HG03354 (cell line): ENCODE data around the gene CENATAC.
"Not testable (repeated sequence)": the region's sequence is repeated elsewhere in the genome, so short reads cannot be mapped to it uniquely, and the experiment has no call there.

Experiments used
- ATAC-seq: cut with Tn5 transposase; IDR thresholded peaks from one replicate; pipeline ENCODE4 v1.9.1; 2021; ENCODE audit warnings: mild to moderate bottlenecking; ENCODE audit not compliant: unreplicated experiment, poor library complexity, severe bottlenecking

The CENATAC gene

DNA sequence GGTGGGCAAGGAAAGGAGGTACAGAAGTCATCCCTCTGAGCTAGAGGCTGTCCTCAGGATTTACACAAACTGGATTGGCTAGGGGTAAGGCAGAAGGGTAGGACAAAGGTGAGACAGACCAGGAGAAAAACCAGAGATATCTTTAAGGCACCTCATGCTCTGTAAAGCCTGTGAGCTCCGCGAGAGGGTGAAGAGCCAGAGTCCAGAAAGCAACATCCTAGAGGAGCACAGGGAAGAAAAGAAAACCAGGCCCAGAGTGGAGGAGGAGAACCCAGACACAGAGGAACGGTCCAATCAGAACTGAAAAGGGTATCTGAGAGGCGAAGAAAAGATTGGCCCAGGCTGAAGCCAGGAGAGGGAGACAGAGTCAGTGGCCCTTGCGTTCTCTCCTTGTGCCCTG lies 27.6 kb downstream of the CENATAC start:
- ATAC-seq: no peak

DNA sequence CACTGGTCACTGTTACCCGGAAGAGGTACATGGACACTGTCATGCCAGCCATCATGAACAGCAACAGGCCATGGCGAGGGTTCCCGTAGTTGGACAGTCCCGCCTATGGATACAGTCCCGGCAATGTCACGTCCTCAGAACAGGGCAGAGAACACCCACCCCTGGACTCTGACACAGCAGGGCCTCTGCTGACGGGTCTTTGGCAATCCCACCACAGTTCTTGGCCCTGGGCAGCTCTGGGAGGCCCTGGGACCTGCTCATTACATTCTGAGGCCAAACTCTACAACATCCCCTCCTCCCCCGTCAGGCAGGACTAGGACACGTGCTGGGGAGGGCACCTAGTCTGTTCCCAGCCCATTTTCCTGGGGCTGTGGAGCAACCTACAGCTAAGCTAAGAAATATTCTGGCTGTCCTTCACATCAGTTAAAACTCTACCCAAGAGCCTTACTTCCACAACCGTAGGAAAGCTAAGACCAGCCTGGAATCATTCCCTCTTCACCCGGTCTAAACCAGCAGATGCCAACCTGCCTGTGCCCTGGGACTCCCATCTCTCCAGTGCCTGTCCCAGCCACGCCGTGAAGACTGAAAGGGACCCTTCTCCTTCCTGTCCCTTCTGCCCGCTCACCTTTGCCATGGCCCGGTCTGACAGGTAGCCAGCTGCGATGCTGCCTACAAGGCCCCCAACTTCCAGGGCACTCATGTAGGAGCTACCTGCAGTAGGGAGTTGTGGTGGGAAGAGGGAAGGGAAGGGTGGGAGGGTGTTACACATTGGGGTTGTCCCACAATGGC lies 28.2 kb downstream of the CENATAC start:
- ATAC-seq: no peak

DNA sequence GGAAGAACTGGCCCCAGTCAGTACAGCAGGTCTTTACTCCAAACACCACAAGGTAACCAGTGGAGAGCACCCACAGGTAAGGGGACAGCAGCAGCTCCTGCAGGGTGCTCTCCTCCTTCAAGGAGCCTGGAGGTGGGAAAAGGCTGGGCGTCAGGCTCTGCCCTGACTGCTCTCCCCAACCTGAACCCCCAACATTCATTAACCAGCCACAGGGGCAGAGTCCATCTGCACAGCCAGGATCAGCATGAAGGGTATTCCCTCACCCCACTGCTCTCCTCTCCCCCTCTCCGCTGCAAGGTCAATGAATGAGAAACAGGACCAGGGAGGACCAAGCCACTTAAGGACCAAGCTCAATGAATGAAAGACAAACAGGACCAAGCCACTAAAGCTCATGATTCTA lies 29.0 kb downstream of the CENATAC start:
- ATAC-seq: no peak

DNA sequence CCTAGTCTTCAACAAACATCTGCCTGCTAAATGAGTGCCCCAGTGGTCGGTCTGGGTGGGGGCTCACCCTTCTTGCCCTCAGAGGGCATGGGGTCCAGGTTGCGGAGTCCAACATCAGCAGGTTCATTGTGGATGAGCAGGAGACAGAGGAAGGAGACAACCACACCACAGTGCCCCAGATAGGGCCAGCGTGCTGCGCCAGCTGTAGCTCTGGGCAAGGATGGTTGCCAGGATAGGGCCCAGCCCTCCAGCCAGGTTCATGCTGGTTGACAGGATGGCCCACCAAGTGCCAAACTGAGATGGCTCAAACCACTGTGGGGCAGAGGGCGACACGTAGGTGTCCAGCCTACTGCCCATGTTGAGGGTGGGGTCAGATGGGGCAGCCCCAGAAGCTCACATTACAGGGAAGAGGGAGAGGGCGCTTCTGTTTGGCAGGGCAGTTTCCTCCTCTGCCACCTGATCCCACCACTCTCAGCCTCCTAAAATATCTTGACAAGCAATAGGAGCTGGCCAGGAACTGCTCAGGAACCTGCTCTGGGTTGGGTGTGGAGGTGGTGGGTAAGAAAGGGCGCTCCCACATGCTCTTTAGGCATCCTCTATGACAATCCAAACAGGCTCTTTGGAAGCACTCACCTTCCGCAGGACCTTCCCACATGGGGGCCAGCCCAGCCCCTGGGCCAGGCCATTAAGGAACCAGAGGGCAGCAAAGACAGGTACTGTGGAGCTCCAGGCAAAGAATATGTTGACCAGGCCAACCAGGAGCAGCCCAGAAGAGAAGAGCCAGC lies 29.8 kb downstream of the CENATAC start:
- no peak for ATAC-seq

DNA sequence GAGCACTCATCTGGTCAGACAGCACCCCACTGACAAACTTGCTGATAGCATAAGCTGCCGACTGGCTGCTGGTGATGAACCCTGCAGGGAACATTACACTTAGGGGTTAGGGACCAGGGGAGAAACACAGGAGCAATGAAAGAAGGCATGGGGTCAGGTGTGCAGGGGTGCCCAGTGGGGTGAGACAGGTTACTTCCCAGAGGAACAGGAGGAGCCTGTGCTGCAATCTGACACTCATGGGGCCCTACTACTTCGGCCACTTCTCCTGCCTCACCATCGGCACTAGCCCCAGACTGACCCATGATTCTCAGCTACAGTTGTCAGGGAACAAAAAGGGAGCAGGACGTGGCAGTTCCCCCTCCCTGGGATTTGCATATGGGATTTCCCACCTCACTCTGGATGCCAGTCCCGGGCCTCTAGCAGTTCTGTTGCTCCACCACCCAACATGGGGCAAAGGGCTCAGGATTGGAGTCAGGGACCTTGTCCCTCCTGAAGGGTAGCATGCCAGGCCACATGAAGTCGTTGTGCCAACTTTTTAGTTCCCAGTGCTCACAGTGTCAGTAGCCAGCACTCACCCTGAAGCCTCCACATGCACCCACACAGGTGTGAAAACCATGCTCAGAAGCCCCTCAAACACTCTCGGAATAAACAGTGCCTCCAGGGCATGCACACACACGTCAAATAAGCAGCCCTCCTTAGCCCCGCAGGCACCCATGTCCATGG lies 30.6 kb downstream of the CENATAC start:
- no peak for ATAC-seq

DNA sequence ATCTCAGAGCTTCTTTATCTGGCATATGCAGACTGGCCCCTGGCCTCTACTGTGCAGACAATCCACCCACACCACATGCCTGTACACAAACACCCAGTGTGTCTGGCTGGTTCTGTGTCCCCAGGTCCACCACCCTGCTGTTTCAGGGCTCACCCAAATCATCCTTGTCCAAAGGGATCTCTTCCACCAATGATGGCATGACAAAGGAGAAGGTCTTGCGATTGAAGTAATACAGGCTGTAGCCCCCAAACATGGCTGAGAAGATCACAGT lies 31.1 kb downstream of the CENATAC start:
- ATAC-seq: no peak

DNA sequence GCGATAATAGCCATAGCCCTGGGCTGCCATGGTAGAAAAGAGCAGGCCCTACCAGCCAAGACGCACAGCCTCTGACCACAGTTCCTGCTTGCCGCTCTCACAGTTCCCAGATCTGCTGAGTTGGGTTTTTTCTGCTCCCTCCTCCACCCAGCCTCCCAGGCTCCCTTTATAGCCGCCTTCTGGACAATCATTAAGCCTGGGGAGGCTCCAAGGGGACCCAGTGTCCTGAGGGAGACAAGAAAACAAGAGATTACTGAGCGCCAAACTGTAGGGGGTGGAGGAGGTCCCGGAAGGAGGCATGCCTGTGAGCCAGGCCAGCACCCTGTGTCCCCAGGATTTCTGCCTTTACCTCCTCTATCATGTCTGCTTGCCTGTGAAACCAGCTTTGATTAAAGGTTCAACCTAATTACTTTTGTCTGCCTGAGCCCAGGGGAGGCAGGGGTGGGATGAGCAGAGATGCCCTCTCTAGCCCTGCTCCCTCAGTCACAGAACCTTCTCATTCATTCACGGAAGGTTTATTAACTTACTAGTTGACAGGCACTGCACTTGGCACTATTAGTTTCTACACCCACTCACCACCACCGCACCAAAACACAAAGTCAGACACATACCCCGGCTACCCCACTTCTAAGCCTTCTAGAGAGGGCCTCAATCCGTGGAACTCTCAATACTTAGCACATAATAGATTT lies 31.5 kb downstream of the CENATAC start:
- ATAC-seq: peak; percentile 15

DNA sequence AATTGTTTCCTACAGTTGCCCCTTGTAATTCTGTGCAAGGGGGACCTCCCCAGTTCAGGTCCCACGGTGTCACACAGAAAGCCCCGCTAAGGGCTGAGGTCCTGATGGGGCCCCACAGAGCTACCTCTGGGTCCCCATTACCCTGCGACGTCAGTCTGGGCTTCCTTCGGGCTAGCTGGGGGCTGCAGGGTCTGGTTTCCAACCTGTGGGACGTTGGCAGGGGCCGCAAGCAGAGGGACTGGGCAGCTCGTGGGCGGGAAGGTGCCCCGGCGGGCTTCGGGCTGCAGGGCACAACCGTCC lies 32.0 kb downstream of the CENATAC start:
- ATAC-seq: peak; percentile 21

DNA sequence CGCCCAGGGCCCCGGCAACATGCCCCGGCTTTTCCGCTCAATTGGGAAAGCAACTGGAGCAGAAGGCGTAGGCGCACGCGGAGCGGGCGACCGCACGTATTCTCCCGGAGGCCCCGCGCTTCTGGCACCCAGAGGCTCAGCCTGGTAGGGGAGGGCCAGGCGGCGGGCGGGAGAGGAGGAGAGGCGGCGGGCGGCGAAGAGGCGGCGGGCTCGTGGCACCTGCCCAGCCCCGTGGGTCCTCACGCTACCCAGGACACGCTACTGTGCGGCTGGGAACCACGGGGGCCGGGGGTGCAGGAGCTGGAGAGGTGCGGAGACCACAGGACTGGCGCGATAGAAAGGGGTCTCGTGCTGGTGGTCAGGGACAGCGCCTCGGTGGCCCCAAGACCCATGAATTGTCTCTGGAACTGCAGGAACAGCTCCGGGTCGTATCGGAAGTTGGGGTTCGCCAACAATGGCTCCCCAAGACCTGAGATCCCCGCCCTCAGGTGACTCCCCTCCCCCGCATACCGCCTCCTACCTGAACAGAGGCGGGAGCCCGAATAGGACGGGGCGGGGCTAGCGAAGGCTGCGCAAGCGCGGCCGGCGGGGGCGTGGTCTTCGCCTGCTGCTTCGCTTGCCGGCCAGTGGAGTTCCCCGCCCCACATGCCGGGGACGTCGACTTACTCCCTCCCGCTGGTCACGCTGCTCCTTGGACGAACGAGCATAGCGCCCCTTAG lies 32.5 kb downstream of the CENATAC start, which contains the start of gene SLC37A4:
SLC37A4 (minus strand) TSS at position 549 of the 719 bp plus-strand sequence.
- ATAC-seq: peak; percentile 90

DNA sequence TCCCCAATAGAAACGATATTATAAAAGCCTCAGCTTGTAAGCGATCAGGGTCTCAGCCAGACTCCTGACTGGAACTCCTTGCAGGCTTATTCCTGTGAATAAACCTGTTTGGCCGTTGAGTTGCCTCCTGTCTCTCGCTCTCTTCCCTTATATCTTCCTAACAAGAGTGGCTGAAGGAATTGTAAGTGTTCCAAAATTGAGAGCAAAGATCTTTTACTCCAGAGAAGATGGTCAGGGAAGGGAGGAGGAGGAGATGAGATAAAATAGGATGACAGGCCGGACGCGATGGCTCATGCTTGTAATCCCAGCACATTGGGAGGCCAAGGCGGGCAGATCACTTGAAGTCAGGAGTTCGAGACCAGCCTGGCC lies 34.0 kb downstream of the CENATAC start:
- no peak for ATAC-seq

DNA sequence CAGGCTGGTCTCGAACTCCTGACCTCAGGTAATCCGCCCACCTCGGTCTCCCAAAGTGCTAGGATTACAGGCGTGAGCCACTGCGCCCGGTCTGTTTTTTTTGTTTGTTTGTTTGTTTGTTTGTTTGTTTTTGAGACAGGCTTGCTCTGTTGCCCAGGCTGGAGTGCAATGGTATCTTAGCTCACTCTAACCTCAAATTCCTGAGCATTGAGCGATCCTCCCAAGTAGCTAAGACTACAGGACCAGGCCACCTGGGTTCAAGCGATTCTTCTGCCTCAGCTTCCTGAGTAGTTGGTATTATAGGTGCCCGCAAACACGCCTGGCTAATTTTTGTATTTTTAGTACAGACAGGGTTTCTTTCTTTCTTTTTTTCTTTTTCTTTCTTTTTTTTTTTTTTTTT lies 35.5 kb downstream of the CENATAC start:
- not testable (repeated sequence) for ATAC-seq

DNA sequence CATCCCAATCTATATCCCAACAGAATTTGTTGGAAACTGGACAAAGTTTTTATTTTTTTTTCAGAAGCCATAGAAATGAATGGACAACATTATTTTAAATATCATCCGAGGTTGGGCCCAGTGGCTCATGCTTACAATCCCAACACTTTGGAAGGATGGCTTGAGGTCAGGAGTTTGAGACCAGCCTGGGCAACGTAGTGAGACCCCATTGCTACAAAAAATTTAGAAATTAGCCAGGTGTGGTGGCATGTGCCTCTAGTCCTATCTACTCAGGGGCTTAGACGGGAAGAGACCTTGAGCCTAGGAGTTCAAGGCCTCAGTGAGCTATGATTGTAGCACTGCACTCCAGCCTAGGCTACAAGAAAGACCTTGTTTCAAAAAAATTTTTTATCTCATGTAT lies 36.9 kb downstream of the CENATAC start:
- ATAC-seq: no peak

DNA sequence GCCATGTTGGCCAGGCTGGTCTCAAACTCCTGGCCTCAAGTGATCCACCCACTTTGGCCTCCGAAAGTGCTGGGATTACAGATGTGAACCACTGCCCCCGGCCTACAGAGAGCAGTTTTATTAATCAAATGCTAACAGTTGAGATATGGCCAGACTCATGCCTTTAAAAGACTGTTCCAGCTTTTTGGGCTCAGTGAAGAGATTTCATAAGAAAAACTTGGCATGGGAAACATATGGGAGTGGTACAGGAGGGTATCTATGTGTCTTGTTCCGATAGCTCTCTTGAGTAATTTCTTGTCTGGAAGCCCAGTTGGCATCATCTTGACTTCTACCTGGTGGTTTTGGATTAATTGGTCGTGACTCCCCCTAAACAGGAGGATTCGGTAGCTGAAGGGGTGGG lies 40.9 kb downstream of the CENATAC start:
- ATAC-seq: no peak

DNA sequence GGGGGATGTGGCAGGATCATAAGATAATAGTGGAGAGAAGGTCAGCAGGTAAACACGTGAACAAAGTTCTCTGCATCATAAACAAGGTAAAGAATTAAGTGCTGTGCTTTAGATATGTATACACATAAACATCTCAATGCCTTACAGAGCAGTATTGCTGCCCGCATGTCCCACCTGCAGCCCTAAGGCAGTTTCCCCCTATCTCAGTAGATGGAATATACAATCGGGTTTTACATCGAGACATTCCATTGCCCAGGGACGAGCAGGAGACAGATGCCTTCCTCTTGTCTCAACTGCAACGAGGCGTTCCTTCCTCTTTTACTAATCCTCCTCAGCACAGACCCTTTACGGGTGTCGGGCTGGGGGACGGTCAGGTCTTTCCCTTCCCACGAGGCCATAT lies 41.5 kb downstream of the CENATAC start:
- not testable (repeated sequence) for ATAC-seq

DNA sequence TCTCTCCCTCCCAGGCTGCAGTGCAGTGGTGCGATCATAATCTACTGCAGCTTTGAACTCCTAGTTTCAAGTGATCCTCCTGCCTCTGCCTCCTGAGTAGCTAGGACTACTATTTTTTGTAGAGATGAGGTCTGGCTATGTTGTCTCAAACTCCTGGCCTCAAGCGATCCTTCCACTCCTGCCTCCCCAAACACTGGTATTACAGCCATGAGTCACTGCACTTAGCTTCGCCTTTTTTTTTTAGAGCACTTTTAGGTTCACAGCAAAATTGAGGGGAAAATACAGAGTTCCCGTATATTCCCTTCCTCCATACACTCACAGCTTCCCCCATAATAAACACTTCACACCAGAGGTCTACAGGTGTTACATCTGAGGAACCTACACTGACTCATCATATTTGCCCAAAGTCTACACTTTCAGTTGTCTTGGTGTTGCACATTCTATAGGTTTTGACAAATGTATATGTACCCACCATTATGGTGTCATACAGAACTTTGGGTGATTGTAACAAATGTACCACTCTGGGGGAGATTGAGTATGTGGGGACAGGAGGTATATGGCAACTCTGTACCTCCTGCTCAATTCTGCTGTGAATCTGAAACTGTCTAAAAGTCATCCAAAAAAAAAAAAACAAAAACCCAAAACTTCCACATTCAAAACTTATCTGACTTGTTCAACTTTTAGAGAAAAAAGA lies 44.0 kb downstream of the CENATAC start:
- ATAC-seq: no peak

DNA sequence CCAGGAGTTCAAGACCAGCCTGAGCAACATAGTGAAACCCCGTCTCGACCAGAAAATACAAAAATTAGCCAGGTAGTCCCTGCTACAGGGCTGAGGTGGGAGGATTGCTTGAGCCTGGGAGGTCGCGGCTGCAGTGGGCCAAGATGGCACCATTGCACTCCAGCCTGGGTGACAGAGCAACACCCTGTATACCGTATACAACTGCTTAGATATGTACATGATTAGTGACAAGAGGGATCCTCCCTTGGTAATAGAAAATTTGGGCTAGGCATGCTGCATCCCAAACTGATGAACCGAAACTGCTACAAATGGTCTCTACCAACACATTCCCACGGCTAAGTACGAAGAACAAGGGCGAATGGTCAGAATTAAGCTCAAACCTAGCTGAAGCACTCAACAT lies 45.0 kb downstream of the CENATAC start:
- no peak for ATAC-seq

DNA sequence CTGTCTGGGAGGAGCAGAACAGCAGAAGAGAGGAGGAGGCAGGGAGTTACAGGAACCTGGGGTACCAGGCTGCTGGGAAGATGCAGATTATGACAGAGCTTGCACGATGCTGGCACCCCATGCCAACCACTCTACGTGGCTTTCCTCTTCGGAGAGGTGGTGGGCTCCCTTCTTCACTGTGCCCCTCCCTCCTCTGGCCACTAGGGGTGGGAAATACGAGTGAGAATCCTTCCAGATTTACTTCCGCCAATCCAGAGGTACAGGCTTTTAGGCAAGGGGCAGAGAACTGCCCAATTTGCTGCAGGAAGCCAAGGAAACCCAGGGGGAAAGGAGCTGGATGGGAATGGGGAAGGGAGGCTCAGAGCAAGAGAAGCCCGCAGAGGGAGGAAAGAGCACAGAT lies 46.8 kb downstream of the CENATAC start:
- ATAC-seq: no peak

DNA sequence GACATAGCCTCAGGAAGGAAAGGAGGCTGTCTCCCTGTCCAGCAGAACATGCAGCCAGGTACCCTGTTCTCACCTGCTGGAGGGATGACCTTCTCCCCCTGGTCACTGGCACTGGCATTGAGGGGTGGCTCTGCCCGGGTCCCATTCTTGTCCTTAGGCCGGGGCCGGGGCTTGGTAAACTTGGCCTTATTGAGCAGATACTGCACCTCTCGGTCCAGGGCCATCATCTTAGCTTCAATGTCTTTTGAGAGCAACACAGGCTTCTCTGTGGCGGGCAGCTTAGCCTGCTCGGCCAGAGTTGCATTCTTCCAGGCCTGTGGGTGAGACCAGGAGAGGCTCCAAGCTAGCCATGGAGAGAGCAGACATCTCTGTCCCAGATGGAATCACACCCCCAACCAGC lies 48.6 kb downstream of the CENATAC start:
- ATAC-seq: no peak

DNA sequence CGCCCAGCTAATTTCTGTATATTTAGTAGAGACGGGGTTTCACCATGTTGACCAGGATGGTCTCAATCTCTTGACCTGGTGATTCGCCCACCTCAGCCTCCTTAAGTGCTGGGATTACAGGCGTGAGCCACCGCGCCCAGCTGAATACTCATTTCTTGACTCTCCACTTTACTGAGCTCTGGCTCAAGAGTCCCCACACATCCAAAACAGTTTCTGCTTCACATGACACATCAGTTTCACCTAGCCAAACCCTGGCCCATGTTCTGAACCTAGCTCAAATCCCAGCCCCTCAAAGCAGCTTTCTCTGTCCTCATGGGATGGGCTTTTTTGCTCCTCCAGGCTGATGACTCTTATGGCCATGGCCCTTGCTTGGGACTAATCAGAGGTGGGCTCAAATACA lies 49.3 kb downstream of the CENATAC start:
- no peak for ATAC-seq
